Right atrium auricular region (tissue), 2 donors: ENCODE measurements around the gene IDI1. TPM values are rescaled to one million over a fixed set of nuclear protein-coding genes. Genes with fewer than 3 reads are reported as not detected.
"Not testable (repeated sequence)": the region's sequence is repeated elsewhere in the genome, so short reads cannot be mapped to it uniquely, and the experiment has no call there.

Experiments
- DNase-seq: peaks from one replicate; pipeline ENCODE4 v3.0.0-alpha.2; 2019; ENCODE audit warnings: low spot score
- H3K27ac ChIP-seq, 2 donors: fragments of 200-600 bp; sonication (generic); 1 replicate in 1 of 2; 2 replicates in 1 of 2; pipeline ENCODE4 v1.5.1; 2016 to 2019
- H3K27me3 ChIP-seq, 2 donors: fragments of 200-600 bp; sonication (generic); one replicate each; pipeline versions ENCODE4 v1.5.1 to v1.6.0; 2017 to 2019
- H3K36me3 ChIP-seq: fragments of 200-600 bp; sonication (generic); one replicate; pipeline ENCODE4 v1.5.1; 2016
- H3K4me1 ChIP-seq, 2 donors: fragments of 200-600 bp; sonication (generic); one replicate each; pipeline versions ENCODE4 v1.5.1 to v1.6.0; 2017 to 2019
- H3K4me3 ChIP-seq, 2 donors: fragments of 200-600 bp; sonication (generic); 1 replicate in 1 of 2; 2 replicates in 1 of 2; pipeline ENCODE4 v1.5.1; 2017 to 2019; ENCODE audit warnings: mild to moderate bottlenecking in 1 of 2, moderate library complexity in 1 of 2
- H3K9me3 ChIP-seq, 2 donors: fragments of 200-600 bp; sonication (generic); one replicate each; pipeline ENCODE4 v1.5.1; 2019
- total RNA-seq, 2 donors: library from RNA; depleted of rRNA; stranded (reverse); fragments of >200 nt; gene quantifications; one replicate each; pipeline ENCODE4 v1.1.0, GENCODE V29; 2016
- TF ChIP-seq, protein P1 (sequence below), 2 donors: fragments of 200-600 bp; sonication (generic); IDR thresholded peaks; one replicate each; pipeline ENCODE4 v1.5.1; 2019; ENCODE audit warnings: antibody characterized with exemption in 2 of 2

The IDI1 gene
- total RNA-seq, 2 donors from 2014 or later = 16.7 to 24.3 TPM

DNA sequence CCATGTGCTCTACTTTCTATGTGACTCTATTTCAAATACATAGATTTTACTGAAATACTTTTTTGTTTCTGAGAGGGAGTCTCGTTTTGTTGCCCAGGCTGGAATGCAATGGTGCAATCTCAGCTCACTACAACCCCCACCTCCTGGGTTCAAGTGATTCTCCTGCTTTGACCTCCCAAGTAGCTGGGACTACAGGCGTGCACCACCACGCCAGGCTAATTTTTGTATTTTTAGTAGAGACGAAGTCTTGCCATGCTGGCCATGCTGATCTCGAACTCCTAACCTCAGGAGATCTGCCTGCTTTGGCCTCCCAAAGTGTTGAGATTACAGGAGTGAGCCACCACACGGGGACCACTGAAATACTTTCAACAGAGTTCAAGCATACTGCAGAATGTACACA, 3.5 kb downstream of the IDI1 start:
- peaks cover 0 to 45% of the 10 kb centered on the region in 2 donors for H3K4me1 ChIP-seq
- DNase-seq = no peak
- H3K27me3 ChIP-seq = no peaks in the 10 kb centered on the region
- TF ChIP-seq, protein P1, sequence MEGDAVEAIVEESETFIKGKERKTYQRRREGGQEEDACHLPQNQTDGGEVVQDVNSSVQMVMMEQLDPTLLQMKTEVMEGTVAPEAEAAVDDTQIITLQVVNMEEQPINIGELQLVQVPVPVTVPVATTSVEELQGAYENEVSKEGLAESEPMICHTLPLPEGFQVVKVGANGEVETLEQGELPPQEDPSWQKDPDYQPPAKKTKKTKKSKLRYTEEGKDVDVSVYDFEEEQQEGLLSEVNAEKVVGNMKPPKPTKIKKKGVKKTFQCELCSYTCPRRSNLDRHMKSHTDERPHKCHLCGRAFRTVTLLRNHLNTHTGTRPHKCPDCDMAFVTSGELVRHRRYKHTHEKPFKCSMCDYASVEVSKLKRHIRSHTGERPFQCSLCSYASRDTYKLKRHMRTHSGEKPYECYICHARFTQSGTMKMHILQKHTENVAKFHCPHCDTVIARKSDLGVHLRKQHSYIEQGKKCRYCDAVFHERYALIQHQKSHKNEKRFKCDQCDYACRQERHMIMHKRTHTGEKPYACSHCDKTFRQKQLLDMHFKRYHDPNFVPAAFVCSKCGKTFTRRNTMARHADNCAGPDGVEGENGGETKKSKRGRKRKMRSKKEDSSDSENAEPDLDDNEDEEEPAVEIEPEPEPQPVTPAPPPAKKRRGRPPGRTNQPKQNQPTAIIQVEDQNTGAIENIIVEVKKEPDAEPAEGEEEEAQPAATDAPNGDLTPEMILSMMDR (IDR thresholded peaks at IDR 0.05) = no peak
- peak overlapping the region; percentile 54 to 61 for H3K27ac ChIP-seq
- H3K36me3 ChIP-seq = peaks cover 27% of the 10 kb centered on the region
- H3K9me3 ChIP-seq = no peaks in the 10 kb centered on the region
- no peak overlapping the region for H3K4me3 ChIP-seq

DNA sequence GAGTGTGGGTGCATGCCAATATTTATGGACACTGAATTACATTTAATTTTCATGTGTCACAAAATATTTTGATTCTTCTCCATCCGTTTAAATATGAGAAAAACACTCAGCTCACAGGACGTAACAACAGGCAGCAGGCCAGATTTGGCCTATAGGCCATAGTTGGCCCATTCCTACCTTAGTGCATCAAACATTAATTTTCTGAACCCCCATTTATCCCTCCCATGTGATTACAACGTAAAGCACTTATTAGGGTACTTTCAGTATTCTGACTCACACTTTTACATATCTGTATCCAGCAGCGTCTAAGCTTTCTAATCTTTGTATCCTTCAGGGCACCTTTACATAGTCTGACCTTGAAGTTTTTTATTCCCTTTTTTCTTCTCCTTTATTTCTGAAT, 4.0 kb downstream of the IDI1 start:
- Histone ChIP-seq H3K4me1 (peaks cover 0 to 41% of the 10 kb centered on the region in 2 donors), H3K27ac (peak overlapping the region; percentile 54 to 61), H3K27me3 (no peaks in the 10 kb centered on the region), H3K4me3 (no peak overlapping the region), H3K9me3 (no peaks in the 10 kb centered on the region), H3K36me3 (peaks cover 27% of the 10 kb centered on the region)
- TF ChIP-seq, protein P1 (IDR thresholded peaks at IDR 0.05) = no peak
- DNase-seq = no peak

DNA sequence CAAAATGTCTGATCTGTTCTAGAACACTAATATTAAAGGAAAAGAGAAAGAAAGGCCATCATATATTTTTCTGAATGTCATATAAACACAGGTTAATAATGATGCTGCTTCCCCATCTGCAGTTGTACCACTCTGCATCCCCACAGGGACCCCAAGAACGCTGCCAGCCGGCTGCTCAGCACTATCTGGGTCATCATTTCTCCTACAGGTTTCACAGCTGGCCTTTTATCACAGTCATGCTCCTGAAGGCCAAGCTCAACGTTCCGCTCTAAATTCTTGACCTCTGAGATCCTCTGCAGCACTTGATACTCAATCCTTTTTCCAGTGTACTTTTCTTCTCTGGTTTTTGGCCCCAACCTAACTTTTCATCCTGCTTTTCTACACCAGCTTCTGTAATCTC, 4.8 kb downstream of the IDI1 start:
- peaks cover 27% of the 10 kb centered on the region for H3K36me3 ChIP-seq
- no peak for DNase-seq
- H3K4me3 ChIP-seq = no peak overlapping the region
- H3K4me1 ChIP-seq = peaks cover 0 to 37% of the 10 kb centered on the region in 2 donors
- no peaks in the 10 kb centered on the region for H3K27me3 ChIP-seq
- H3K27ac ChIP-seq = peak overlapping the region; percentile 54 to 61
- no peaks in the 10 kb centered on the region for H3K9me3 ChIP-seq
- TF ChIP-seq, protein P1 (IDR thresholded peaks at IDR 0.05) = no peak

DNA sequence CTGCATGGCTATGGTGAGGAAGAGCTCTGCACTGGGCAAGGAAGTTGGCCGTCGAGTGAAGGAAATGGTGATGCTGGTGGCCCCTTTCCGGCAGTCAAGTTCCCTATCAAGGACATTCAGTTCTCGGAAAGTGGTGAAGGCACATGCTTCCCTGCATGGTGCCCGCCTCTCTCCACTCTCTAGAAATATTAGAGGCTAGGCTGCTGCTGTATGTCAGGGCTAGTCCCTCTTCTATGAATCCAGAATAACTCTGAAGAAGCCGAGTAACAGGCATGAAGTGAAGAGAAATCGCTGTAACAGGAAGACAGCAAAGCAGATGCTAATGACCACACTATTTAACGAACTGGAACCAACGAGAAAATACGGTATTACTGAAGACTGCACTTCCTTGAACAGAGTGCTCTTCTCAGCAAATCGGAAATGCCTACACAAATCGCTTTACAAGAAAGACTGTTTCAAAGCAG, 5.4 kb downstream of the IDI1 start:
- H3K36me3 ChIP-seq = peaks cover 27% of the 10 kb centered on the region
- peak overlapping the region in 1 of 2 donors; percentile 9 for H3K4me3 ChIP-seq
- no peaks in the 10 kb centered on the region for H3K27me3 ChIP-seq
- TF ChIP-seq, protein P1 (IDR thresholded peaks at IDR 0.05) = no peak
- peak overlapping the region; percentile 54 to 61 for H3K27ac ChIP-seq
- no peaks in the 10 kb centered on the region for H3K9me3 ChIP-seq
- H3K4me1 ChIP-seq = peaks cover 0 to 37% of the 10 kb centered on the region in 2 donors
- DNase-seq = no peak

DNA sequence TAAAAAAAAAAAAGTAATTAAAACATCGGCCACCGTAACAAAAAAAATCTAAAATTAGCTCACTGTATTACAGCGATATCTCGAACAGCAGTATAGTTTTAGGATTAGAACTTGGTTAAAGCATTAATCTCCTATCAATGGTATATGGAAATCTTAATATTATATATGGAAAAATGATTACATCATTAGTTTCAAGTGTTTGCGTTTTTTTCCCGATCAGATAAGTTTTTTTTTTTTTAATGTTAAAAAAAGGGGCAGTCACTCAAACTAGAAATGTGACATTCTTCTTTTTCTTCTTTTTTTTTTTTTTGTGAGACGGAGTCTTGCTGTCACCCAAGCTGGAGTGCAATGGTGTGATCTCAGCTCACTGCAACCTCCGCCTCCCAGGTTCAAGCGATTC, 7.4 kb downstream of the IDI1 start:
- Histone ChIP-seq H3K27ac (no peak overlapping the region), H3K4me3 (no peak overlapping the region), H3K36me3 (peaks cover 46% of the 10 kb centered on the region), H3K4me1 (peaks cover 0 to 31% of the 10 kb centered on the region in 2 donors), H3K27me3 (no peaks in the 10 kb centered on the region), H3K9me3 (no peaks in the 10 kb centered on the region)
- TF ChIP-seq, protein P1 (IDR thresholded peaks at IDR 0.05) = no peak
- no peak for DNase-seq

DNA sequence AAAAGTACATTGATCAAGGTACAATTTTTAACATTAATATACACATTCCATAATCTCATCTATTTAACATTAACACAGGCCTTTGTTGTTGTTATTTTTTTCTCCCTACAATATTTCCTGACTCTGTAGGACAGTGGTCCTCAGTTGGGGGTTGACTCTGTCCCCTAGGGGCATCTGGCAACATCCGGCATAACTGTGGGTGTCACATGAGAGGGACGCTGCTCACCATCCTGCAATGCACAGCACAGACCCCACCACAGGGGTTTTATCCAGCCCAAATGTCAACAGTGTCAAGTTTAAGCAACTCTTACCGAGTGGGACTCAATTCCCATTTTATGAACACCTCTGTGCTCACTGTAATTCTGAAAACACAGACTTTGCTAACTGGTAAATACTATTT, 8.8 kb downstream of the IDI1 start:
- no peak overlapping the region for H3K27ac ChIP-seq
- peaks cover 48% of the 10 kb centered on the region for H3K36me3 ChIP-seq
- H3K9me3 ChIP-seq = no peaks in the 10 kb centered on the region
- H3K4me1 ChIP-seq = peaks cover 0 to 21% of the 10 kb centered on the region in 2 donors
- no peak overlapping the region for H3K4me3 ChIP-seq
- no peak for DNase-seq
- H3K27me3 ChIP-seq = no peaks in the 10 kb centered on the region
- TF ChIP-seq, protein P1 (IDR thresholded peaks at IDR 0.05) = no peak

DNA sequence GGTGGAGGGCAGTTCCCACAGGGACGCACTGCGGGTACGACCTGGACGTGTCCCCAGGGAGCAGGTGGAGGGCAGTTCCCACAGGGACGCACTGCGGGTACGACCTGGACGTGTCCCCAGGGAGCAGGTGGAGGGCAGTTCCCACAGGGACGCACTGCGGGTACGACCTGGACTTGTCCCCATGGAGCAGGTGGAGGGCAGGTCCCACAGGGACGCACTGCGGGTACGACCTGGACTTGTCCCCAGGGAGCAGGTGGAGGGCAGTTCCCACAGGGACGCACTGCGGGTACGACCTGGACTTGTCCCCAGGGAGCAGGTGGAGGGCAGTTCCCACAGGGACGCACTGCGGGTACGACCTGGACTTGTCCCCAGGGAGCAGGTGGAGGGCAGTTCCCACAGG, 10.2 kb downstream of the IDI1 start:
- not testable (repeated sequence) for H3K27ac ChIP-seq, H3K9me3 ChIP-seq, H3K4me1 ChIP-seq, H3K4me3 ChIP-seq, H3K27me3 ChIP-seq, DNase-seq
- peaks cover 48% of the 10 kb centered on the region for H3K36me3 ChIP-seq
